ENCODE results near the gene MAPKBP1.

Gene MAPKBP1

GRCh38 chr15:41788262-41788661 lies 14.0 kb downstream of the MAPKBP1 start:
- DNase-seq (ENCODE audit: low read depth in 2 of 2), result no peak

- DNase-seq (ENCODE audit: low read depth in 2 of 2), result no peak
These were observed 15.0 kb downstream of the MAPKBP1 start for GRCh38 chr15:41789236-41789635.

GRCh38 chr15:41789662-41790061 lies 15.4 kb downstream of the MAPKBP1 start:
- DNase-seq (ENCODE audit: low read depth in 2 of 2), result no peak

- DNase-seq (ENCODE audit: low read depth in 2 of 2), result no peak
These were observed 15.9 kb downstream of the MAPKBP1 start for GRCh38 chr15:41790169-41790568.

GRCh38 chr15:41790756-41791546 lies 16.7 kb downstream of the MAPKBP1 start:
- DNase-seq (ENCODE audit: low read depth in 2 of 2), result no peak

GRCh38 chr15:41791547-41791937 lies 17.3 kb downstream of the MAPKBP1 start:
- no peak for DNase-seq (ENCODE audit: low read depth in 2 of 2)

- DNase-seq (ENCODE audit: low read depth in 2 of 2), result no peak
These were observed 17.8 kb downstream of the MAPKBP1 start for GRCh38 chr15:41792000-41792637.

GRCh38 chr15:41794081-41794480 lies 19.8 kb downstream of the MAPKBP1 start:
- DNase-seq (ENCODE audit: low read depth in 2 of 2), result no peak

GRCh38 chr15:41795996-41796856 lies 21.9 kb downstream of the MAPKBP1 start:
- DNase-seq (ENCODE audit: low read depth in 2 of 2), result no peak

- no peak for DNase-seq (ENCODE audit: low read depth in 2 of 2)
These were observed 23.1 kb downstream of the MAPKBP1 start for GRCh38 chr15:41797201-41797944.

- DNase-seq (ENCODE audit: low read depth in 2 of 2), result no peak
These were observed 24.6 kb downstream of the MAPKBP1 start for GRCh38 chr15:41798607-41799487.

- DNase-seq (ENCODE audit: low read depth in 2 of 2), result no peak
These were observed 25.2 kb downstream of the MAPKBP1 start for GRCh38 chr15:41799488-41799805.

GRCh38 chr15:41801185-41801584 lies 26.9 kb downstream of the MAPKBP1 start:
- DNase-seq (ENCODE audit: low read depth in 2 of 2), result no peak

GRCh38 chr15:41801850-41802455 lies 27.7 kb downstream of the MAPKBP1 start:
- DNase-seq (ENCODE audit: low read depth in 2 of 2), result no peak

- DNase-seq (ENCODE audit: low read depth in 2 of 2), result no peak
These were observed 30.1 kb downstream of the MAPKBP1 start for GRCh38 chr15:41804361-41804760.

GRCh38 chr15:41804916-41805666 lies 30.8 kb downstream of the MAPKBP1 start:
- DNase-seq (ENCODE audit: low read depth in 2 of 2), result no peak

GRCh38 chr15:41805711-41806110 lies 31.4 kb downstream of the MAPKBP1 start:
- no peak for DNase-seq (ENCODE audit: low read depth in 2 of 2)

GRCh38 chr15:41806291-41807181 lies 32.3 kb downstream of the MAPKBP1 start:
- DNase-seq (ENCODE audit: low read depth in 2 of 2), result no peak

GRCh38 chr15:41809121-41809520 lies 34.8 kb downstream of the MAPKBP1 start:
- no peak for DNase-seq (ENCODE audit: low read depth in 2 of 2)
